Measurements from ENCODE around the gene COL15A1.

DNA sequence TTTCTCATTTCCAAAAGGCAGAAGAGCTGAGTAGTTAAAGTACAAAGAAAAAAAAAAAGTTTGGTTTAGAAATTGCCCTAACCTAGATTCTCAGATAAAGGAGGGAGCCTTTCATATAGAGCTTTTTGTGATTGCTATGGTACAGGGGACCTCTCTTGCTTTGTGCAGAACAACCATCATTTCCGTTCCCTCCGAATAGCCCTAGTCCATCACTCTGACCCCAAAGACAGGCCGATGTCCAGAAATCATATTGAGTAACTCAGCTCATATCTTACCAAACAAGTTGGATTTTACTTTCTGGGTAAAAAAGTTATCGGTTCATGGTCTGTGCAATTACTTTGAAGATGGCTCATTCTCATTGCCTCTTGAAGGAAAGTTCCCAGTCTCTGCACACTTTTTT is 36.7 kb upstream of the COL15A1 start:
- TF ChIP-seq, protein P1, sequence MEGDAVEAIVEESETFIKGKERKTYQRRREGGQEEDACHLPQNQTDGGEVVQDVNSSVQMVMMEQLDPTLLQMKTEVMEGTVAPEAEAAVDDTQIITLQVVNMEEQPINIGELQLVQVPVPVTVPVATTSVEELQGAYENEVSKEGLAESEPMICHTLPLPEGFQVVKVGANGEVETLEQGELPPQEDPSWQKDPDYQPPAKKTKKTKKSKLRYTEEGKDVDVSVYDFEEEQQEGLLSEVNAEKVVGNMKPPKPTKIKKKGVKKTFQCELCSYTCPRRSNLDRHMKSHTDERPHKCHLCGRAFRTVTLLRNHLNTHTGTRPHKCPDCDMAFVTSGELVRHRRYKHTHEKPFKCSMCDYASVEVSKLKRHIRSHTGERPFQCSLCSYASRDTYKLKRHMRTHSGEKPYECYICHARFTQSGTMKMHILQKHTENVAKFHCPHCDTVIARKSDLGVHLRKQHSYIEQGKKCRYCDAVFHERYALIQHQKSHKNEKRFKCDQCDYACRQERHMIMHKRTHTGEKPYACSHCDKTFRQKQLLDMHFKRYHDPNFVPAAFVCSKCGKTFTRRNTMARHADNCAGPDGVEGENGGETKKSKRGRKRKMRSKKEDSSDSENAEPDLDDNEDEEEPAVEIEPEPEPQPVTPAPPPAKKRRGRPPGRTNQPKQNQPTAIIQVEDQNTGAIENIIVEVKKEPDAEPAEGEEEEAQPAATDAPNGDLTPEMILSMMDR (IDR thresholded peaks at IDR 0.05; ENCODE audit: low read length), result no peak
- no peak for TF ChIP-seq EZH2 (optimal IDR thresholded peaks at IDR 0.05; ENCODE audit: low read depth, low read length)
- TF ChIP-seq EZH2phosphoT487 (IDR thresholded peaks at IDR 0.05; ENCODE audit: low read length), result no peak
